HG03342 (cell line): ENCODE results near the gene HBE1.
"Not testable (repeated sequence)": the region's sequence is repeated elsewhere in the genome, so short reads cannot be mapped to it uniquely, and the experiment has no call there.

Source experiments
- ATAC-seq: cut with Tn5 transposase; IDR thresholded peaks from one replicate; pipeline ENCODE4 v1.9.1; 2021; ENCODE audit warnings: mild to moderate bottlenecking, moderate library complexity; ENCODE audit not compliant: unreplicated experiment

The HBE1 gene

GRCh38 chr11:5269715-5270147 is at the start of gene HBE1:
HBE1 (minus strand) TSS chr11:5269945; CDS start chr11:5269890, 55 bp downstream.
- ATAC-seq = no peak

- ATAC-seq = no peak
Observed at GRCh38 chr11:5317292-5317691, 47.5 kb upstream of the HBE1 start.

- ATAC-seq = not testable (repeated sequence)
Observed at GRCh38 chr11:5313326-5314023, 43.7 kb upstream of the HBE1 start.

- no peak for ATAC-seq
Observed at GRCh38 chr11:5310423-5310822, 40.7 kb upstream of the HBE1 start.

GRCh38 chr11:5307256-5308019 is 37.7 kb upstream of the HBE1 start:
- no peak for ATAC-seq

GRCh38 chr11:5304046-5304445 is 34.3 kb upstream of the HBE1 start:
- ATAC-seq = no peak

- ATAC-seq = no peak
Observed at GRCh38 chr11:5303626-5304025, 33.9 kb upstream of the HBE1 start.

GRCh38 chr11:5301846-5302245 is 32.1 kb upstream of the HBE1 start, which contains the start of gene OR51B4:
OR51B4 (minus strand) TSS chr11:5301946; CDS start chr11:5301946, 0 bp downstream.
- no peak for ATAC-seq

- ATAC-seq = no peak
Observed at GRCh38 chr11:5300251-5300650, 30.5 kb upstream of the HBE1 start.

- no peak for ATAC-seq
Observed at GRCh38 chr11:5298451-5298850, 28.7 kb upstream of the HBE1 start.

- no peak for ATAC-seq
Observed at GRCh38 chr11:5297721-5298323, 28.1 kb upstream of the HBE1 start.

- ATAC-seq = not testable (repeated sequence)
Observed at GRCh38 chr11:5294342-5294995, 24.7 kb upstream of the HBE1 start.

- ATAC-seq = no peak
Observed at GRCh38 chr11:5293028-5293427, 23.3 kb upstream of the HBE1 start.

GRCh38 chr11:5291207-5291838 is 21.6 kb upstream of the HBE1 start:
- ATAC-seq = peak; percentile 97

GRCh38 chr11:5290106-5290505 is 20.4 kb upstream of the HBE1 start:
- ATAC-seq = no peak

- no peak for ATAC-seq
Observed at GRCh38 chr11:5289696-5290095, 20.0 kb upstream of the HBE1 start.

- no peak for ATAC-seq
Observed at GRCh38 chr11:5288906-5289550, 19.3 kb upstream of the HBE1 start.

- no peak for ATAC-seq
Observed at GRCh38 chr11:5288108-5288905, 18.6 kb upstream of the HBE1 start.

- no peak for ATAC-seq
Observed at GRCh38 chr11:5286901-5287300, 17.2 kb upstream of the HBE1 start.
